Keratinocyte (primary cell): ENCODE measurements around the gene CXCL14. TPM values are rescaled to one million over a fixed set of nuclear protein-coding genes. Genes with fewer than 3 reads are reported as not detected.

Experiments used
- DNase-seq: peaks from one replicate; pipeline ENCODE4 v3.0.0-alpha.2; 2011; ENCODE audit warnings: low read depth, missing footprints, low spot score
- FAIRE-seq: peaks from 2 replicates; lab custom pipeline; 2011; peaks lifted over from hg19 to GRCh38; lab: Jason Lieb, UNC
- H2AFZ ChIP-seq: 2 replicates; pipeline ENCODE4 v1.6.0; 2012; ENCODE audit warnings: low read length, control low read depth, inconsistent platforms; ENCODE audit not compliant: control insufficient read depth
- H3K27ac ChIP-seq: 2 replicates; pipeline ENCODE4 v1.5.1; 2011; ENCODE audit warnings: low read length; ENCODE audit not compliant: control insufficient read depth, insufficient read depth
- H3K27me3 ChIP-seq: 3 replicates; pipeline ENCODE4 v1.6.0; 2011; ENCODE audit warnings: low read length; ENCODE audit not compliant: control insufficient read depth, insufficient read depth; ENCODE audit errors: extremely low read depth
- H3K36me3 ChIP-seq, 2 experiments: 2 replicates in 1 of 2; 3 replicates in 1 of 2; pipeline ENCODE4 v1.5.1; 2011; ENCODE audit warnings: low read length in 2 of 2, mild to moderate bottlenecking in 1 of 2; ENCODE audit not compliant: control insufficient read depth in 2 of 2, insufficient read depth in 2 of 2; ENCODE audit errors: extremely low read depth in 1 of 2
- H3K4me1 ChIP-seq: 3 replicates; pipeline ENCODE4 v1.5.1; 2011; ENCODE audit warnings: low read length; ENCODE audit not compliant: control insufficient read depth, insufficient read depth; ENCODE audit errors: extremely low read depth
- H3K4me2 ChIP-seq: 3 replicates; pipeline ENCODE4 v1.6.0; 2011; ENCODE audit warnings: low read depth, low read length; ENCODE audit not compliant: control insufficient read depth, insufficient read depth; ENCODE audit errors: extremely low read depth
- H3K4me3 ChIP-seq, 3 experiments: fragments of 200-600 bp in 1 of 3; sonication (generic) in 1 of 3; 2 replicates in 2 of 3; 3 replicates in 1 of 3; pipeline ENCODE4 v1.5.1; 2011 to 2016; ENCODE audit warnings: low read length in 3 of 3, mild to moderate bottlenecking in 3 of 3, control low read depth in 2 of 3, inconsistent platforms in 1 of 3, low read depth in 1 of 3, mixed read lengths in 1 of 3, mixed run types in 1 of 3, moderate library complexity in 1 of 3; ENCODE audit not compliant: control insufficient read depth in 2 of 3, insufficient read depth in 2 of 3; ENCODE audit errors: extremely low read depth in 1 of 3
- H3K79me2 ChIP-seq: 2 replicates; pipeline ENCODE4 v1.6.0; 2012; ENCODE audit warnings: low read length; ENCODE audit not compliant: control insufficient read depth, insufficient read depth
- H3K9ac ChIP-seq: 3 replicates; pipeline ENCODE4 v1.6.0; 2011; ENCODE audit warnings: low read length; ENCODE audit not compliant: control insufficient read depth, insufficient read depth; ENCODE audit errors: extremely low read depth
- H3K9me1 ChIP-seq: 3 replicates; pipeline ENCODE4 v1.6.0; 2011; ENCODE audit warnings: low read length; ENCODE audit not compliant: control insufficient read depth, insufficient read depth; ENCODE audit errors: extremely low read depth
- H3K9me3 ChIP-seq: 2 replicates; pipeline ENCODE4 v1.5.1; 2012; ENCODE audit warnings: low read depth, low read length; ENCODE audit not compliant: control insufficient read depth
- H4K20me1 ChIP-seq: 3 replicates; pipeline ENCODE4 v1.6.0; 2011; ENCODE audit warnings: low read length; ENCODE audit not compliant: control insufficient read depth, insufficient read depth; ENCODE audit errors: extremely low read depth
- EZH2 ChIP-seq: IDR thresholded peaks from one replicate; pipeline ENCODE4 v1.6.1; 2012; ENCODE audit warnings: inconsistent platforms, mild to moderate bottlenecking, low read length, moderate library complexity
- dilution Hi-C: fragments of 300-500 bp; cut with MboI; formaldehyde crosslinking; loops from one replicate; pipeline ENCODE4 v1.7.0; 2020; ENCODE audit warnings: low sequenced_read_pairs; ENCODE audit not compliant: extremely low pct_ligation_motif_present
- polyA plus RNA-seq, 5 experiments: library from polyadenylated mRNA; depleted of rRNA in 3 of 5; stranded (reverse) in 3 of 5; stranded (forward) in 1 of 5; unstranded in 1 of 5; fragments of >200 nt; gene quantifications; 1 replicate in 1 of 5; 2 replicates in 3 of 5; 3 replicates in 1 of 5; pipeline versions ENCODE4 v1.2.1 to v1.2.3, GENCODE V29; 2011 to 2012; ENCODE audit warnings: missing spikeins in 2 of 5, low read depth in 1 of 5, low replicate concordance in 1 of 5
- TF ChIP-seq, protein P1 (sequence below), 3 experiments: IDR thresholded peaks in 1 of 3; conservative IDR thresholded peaks in 1 of 3; optimal IDR thresholded peaks in 1 of 3; 2 replicates in 2 of 3; 3 replicates in 1 of 3; pipeline versions ENCODE3 to v1.5.1; 2011; ENCODE audit warnings: low read length in 3 of 3, mild to moderate bottlenecking in 3 of 3, moderate library complexity in 2 of 3, control low read depth in 1 of 3, inconsistent platforms in 1 of 3; ENCODE audit not compliant: insufficient read depth in 2 of 3; ENCODE audit errors: extremely low read depth in 1 of 3

The CXCL14 gene
- polyA plus RNA-seq, 1 donor (not counting 4 experiments of a cell fraction or from before 2014, with no cell fraction given): 124 TPM

DNA sequence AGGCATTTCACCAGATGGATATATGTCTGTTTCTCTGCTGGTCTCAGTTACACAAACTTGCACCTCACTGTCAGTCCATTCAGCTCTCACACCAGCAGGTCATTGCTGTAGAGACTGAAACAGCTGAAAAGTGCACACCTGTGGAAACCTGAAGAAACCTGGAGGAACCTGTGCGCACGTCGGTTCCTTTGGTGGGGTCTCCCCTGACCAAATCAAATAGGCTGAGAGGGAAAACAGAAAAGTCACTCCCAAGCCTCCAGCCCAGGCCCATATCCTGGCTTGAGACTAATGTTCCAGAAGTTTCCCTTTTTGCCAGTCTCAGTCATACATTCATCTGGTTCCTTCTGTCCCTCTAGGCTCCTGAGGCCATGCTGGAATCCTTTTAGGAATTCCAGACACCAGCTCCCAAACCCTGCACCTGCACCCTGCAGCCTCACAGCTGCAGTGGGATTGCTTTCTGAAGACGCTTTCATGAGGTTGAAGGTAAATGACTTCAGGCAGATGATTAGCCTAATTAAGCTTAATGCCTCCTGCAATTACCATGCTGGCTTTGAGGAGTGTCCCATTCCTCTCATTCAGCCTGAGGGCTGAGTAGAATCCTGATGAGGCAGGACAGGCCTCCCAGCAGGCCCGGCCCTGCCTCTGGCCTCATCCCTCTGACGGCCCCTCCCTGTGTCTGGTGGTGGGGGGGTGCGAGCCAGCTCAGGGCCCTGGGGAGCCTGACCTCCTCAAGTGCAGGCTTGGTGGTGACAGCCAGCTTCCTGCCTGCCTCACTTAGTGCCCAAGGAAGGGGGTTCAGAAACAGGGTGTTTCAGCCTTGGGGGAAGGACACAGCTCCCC, 24.3 kb upstream of the CXCL14 start:
- dilution Hi-C loops: no loop called here

DNA sequence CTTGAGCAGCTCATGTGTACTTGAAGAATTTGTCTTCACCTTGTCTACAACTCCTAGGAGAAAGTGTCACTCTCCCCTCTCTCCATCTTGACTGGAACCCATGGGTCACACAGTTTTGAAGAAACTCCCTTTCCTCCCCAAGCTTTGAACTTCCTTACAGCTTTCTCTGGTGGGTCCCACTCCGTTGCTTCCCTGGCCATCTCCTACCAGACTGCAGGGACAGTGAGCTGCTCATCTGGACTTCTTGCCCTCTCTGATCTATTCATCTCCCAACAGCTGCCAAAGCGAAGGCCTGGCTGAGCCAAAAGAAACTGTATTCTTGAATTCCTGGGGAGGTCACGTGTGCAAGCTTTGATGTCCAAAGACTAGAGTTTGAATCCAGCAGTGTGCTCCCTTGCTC, 22.7 kb upstream of the CXCL14 start:
- TF ChIP-seq, protein P1, sequence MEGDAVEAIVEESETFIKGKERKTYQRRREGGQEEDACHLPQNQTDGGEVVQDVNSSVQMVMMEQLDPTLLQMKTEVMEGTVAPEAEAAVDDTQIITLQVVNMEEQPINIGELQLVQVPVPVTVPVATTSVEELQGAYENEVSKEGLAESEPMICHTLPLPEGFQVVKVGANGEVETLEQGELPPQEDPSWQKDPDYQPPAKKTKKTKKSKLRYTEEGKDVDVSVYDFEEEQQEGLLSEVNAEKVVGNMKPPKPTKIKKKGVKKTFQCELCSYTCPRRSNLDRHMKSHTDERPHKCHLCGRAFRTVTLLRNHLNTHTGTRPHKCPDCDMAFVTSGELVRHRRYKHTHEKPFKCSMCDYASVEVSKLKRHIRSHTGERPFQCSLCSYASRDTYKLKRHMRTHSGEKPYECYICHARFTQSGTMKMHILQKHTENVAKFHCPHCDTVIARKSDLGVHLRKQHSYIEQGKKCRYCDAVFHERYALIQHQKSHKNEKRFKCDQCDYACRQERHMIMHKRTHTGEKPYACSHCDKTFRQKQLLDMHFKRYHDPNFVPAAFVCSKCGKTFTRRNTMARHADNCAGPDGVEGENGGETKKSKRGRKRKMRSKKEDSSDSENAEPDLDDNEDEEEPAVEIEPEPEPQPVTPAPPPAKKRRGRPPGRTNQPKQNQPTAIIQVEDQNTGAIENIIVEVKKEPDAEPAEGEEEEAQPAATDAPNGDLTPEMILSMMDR (optimal IDR thresholded peaks at IDR 0.05 in 1 of 3, IDR thresholded peaks at IDR 0.05 in 1 of 3, conservative IDR thresholded peaks at IDR 0.05 in 1 of 3; ENCODE audit: extremely low read depth in 1 of 3, insufficient read depth in 2 of 3, low read length in 3 of 3): no peak
- no peak for TF ChIP-seq EZH2
- dilution Hi-C loops: no loop called here
- H3K27ac ChIP-seq: no peak overlapping the region
- no peak overlapping the region for H3K9ac ChIP-seq
- H3K4me1 ChIP-seq: peaks cover 10% of the 10 kb centered on the region
- H4K20me1 ChIP-seq: no peaks in the 10 kb centered on the region
- H3K27me3 ChIP-seq: no peaks in the 10 kb centered on the region
- peaks cover 2% of the 10 kb centered on the region for H3K9me1 ChIP-seq
- FAIRE-seq (no peak), DNase-seq (no peak)
- H2AFZ ChIP-seq: no peak overlapping the region
- H3K9me3 ChIP-seq: no peaks in the 10 kb centered on the region
- no peak overlapping the region for H3K4me3 ChIP-seq
- H3K79me2 ChIP-seq: no peaks in the 10 kb centered on the region
- H3K36me3 ChIP-seq: no peaks in the 10 kb centered on the region
- no peak overlapping the region for H3K4me2 ChIP-seq

More for the DNA sequence above, 24.3 kb upstream of the CXCL14 start:
- Histone ChIP-seq H2AFZ (no peak overlapping the region), H3K9me1 (peaks cover 2% of the 10 kb centered on the region), H3K9me3 (no peaks in the 10 kb centered on the region), H3K36me3 (no peaks in the 10 kb centered on the region), H3K4me2 (no peak overlapping the region), H3K9ac (no peak overlapping the region), H3K27ac (no peak overlapping the region), H3K27me3 (no peaks in the 10 kb centered on the region), H3K4me1 (peaks cover 8% of the 10 kb centered on the region), H4K20me1 (no peaks in the 10 kb centered on the region), H3K4me3 (no peak overlapping the region), H3K79me2 (no peaks in the 10 kb centered on the region)
- peak; percentile 58 for DNase-seq
- TF ChIP-seq, protein P1 (optimal IDR thresholded peaks at IDR 0.05 in 1 of 3, IDR thresholded peaks at IDR 0.05 in 1 of 3, conservative IDR thresholded peaks at IDR 0.05 in 1 of 3; ENCODE audit: extremely low read depth in 1 of 3, insufficient read depth in 2 of 3, low read length in 3 of 3): no peak
- no peak for TF ChIP-seq EZH2
- FAIRE-seq: no peak
